HCT116 (cell line): ENCODE results near the gene SLC9A9. TPM values are rescaled to one million over a fixed set of nuclear protein-coding genes. Genes with fewer than 3 reads are reported as not detected.

Experiments used
- ATAC-seq: fragments of 200-7000 bp; cut with Tn5 transposase; 2 replicates; pipeline ENCODE4 v1.9.1; 2020; ENCODE audit warnings: mild to moderate bottlenecking, moderate library complexity
- BruUV-seq: library from RNA; stranded (reverse); fragments of 400-500 nt; replicated peaks from 2 replicates; lab custom pipeline; 2021; lab: Mats Ljungman, UMichigan
- CTCF ChIA-PET: fragments of 300-600 bp; sonication (Branson Sonifier 250); formaldehyde crosslinking; loops from one replicate; lab custom pipeline; 2021; ENCODE audit warnings: antibody characterized with exemption; lab: Charles Lee
- POLR2A ChIA-PET: fragments of 300-600, 350-600 bp; sonication (Branson Sonifier 250); formaldehyde crosslinking; loops from one replicate; lab custom pipeline; 2021; ENCODE audit warnings: antibody characterized with exemption; lab: Charles Lee
- RAD21 ChIA-PET, 2 experiments: fragments of 300-600 bp; sonication (Branson Sonifier 250); formaldehyde crosslinking; loops; one replicate each; lab custom pipeline; 2023; ENCODE audit warnings: low total read pairs in 2 of 2; ENCODE audit not compliant: uncharacterized antibody in 2 of 2, unreplicated experiment in 2 of 2, low non-redundant PET in 1 of 2; lab: Charles Lee
- DNase-seq: peaks from one replicate; pipeline ENCODE4 v3.0.0-alpha.2; 2010; ENCODE audit warnings: low read depth, low spot score
- H2AFZ ChIP-seq: fragments of 200-600 bp; shearing (Covaris generic), sonication (generic); 2 replicates; pipeline ENCODE4 v1.6.1; 2017; ENCODE audit warnings: low read depth, mixed run types, mixed read lengths, antibody characterized with exemption, low read length; ENCODE audit not compliant: poor library complexity, severe bottlenecking
- H3K27ac ChIP-seq: 2 replicates; pipeline ENCODE4 v1.5.1; 2012; ENCODE audit warnings: low read depth, low read length
- H3K27me3 ChIP-seq: fragments of 200-600 bp; sonication (generic); 2 replicates; pipeline ENCODE4 v1.6.1; 2016; ENCODE audit warnings: mixed run types, low read length, mixed read lengths; ENCODE audit not compliant: insufficient read depth
- H3K36me3 ChIP-seq, 2 experiments: fragments of 200-500 bp in 1 of 2; fragments of 200-600 bp in 1 of 2; sonication (Bioruptor generic) in 1 of 2; sonication (generic) in 1 of 2; 2 replicates each; pipeline versions ENCODE4 v1.5.1 to v1.6.1; 2014 to 2016; ENCODE audit warnings: low read length in 2 of 2, inconsistent platforms in 1 of 2, mixed read lengths in 1 of 2, mixed run types in 1 of 2; ENCODE audit not compliant: insufficient read depth in 2 of 2, control insufficient read depth in 1 of 2
- H3K4me1 ChIP-seq, 2 experiments: fragments of 200-600 bp in 1 of 2; sonication (generic) in 1 of 2; 2 replicates each; pipeline versions ENCODE4 v1.5.1 to v1.6.1; 2012 to 2017; ENCODE audit warnings: low read length in 2 of 2, inconsistent platforms in 1 of 2, mild to moderate bottlenecking in 1 of 2, mixed read lengths in 1 of 2, mixed run types in 1 of 2, moderate library complexity in 1 of 2; ENCODE audit not compliant: insufficient read depth in 2 of 2, control insufficient read depth in 1 of 2
- H3K4me2 ChIP-seq: fragments of 200-600 bp; sonication (generic); 2 replicates; pipeline ENCODE4 v1.6.1; 2017; ENCODE audit warnings: mixed run types, low read length, mixed read lengths
- H3K4me3 ChIP-seq, 2 experiments: fragments of 200-600 bp in 1 of 2; sonication (generic) in 1 of 2; replicated peaks in 1 of 2; 2 replicates each; pipeline ENCODE4 v1.5.1; 2011 to 2016; ENCODE audit warnings: low read length in 2 of 2, control low read depth in 1 of 2, low read depth in 1 of 2, mild to moderate bottlenecking in 1 of 2, mixed read lengths in 1 of 2, mixed run types in 1 of 2
- H3K79me2 ChIP-seq: fragments of 200-600 bp; sonication (generic); 2 replicates; pipeline ENCODE4 v1.6.1; 2017; ENCODE audit warnings: mild to moderate bottlenecking, mixed run types, low read length, moderate library complexity, mixed read lengths; ENCODE audit not compliant: insufficient read depth
- H3K9ac ChIP-seq: fragments of 200-600 bp; sonication (generic); 2 replicates; pipeline ENCODE4 v1.6.1; 2016; ENCODE audit warnings: low read length, mixed read lengths
- H3K9me2 ChIP-seq: fragments of 200-600 bp; sonication (generic), shearing (Covaris generic); 2 replicates; pipeline ENCODE4 v1.6.1; 2017; ENCODE audit warnings: mixed run types, mild to moderate bottlenecking, moderate library complexity; ENCODE audit not compliant: insufficient read depth
- H3K9me3 ChIP-seq, 2 experiments: fragments of 200-500 bp in 1 of 2; fragments of 200-600 bp in 1 of 2; sonication (Bioruptor generic) in 1 of 2; sonication (generic) in 1 of 2; 2 replicates each; pipeline ENCODE4 v1.6.1; 2014 to 2017; ENCODE audit warnings: low read length in 2 of 2, mixed read lengths in 2 of 2, inconsistent platforms in 1 of 2, low read depth in 1 of 2, mild to moderate bottlenecking in 1 of 2, mixed run types in 1 of 2, moderate library complexity in 1 of 2; ENCODE audit not compliant: control insufficient read depth in 1 of 2, insufficient read depth in 1 of 2
- H4K20me1 ChIP-seq: fragments of 200-600 bp; sonication (generic), shearing (Covaris generic); 2 replicates; pipeline ENCODE4 v1.6.1; 2017; ENCODE audit warnings: mixed run types, mild to moderate bottlenecking, moderate library complexity; ENCODE audit not compliant: insufficient read depth
- CBX3 ChIP-seq: IDR thresholded peaks from 2 replicates; pipeline ENCODE4 v1.6.1; 2012; ENCODE audit warnings: low read depth
- EZH2 ChIP-seq: fragments of 200-600 bp; sonication (generic); IDR thresholded peaks from 2 replicates; pipeline ENCODE4 v1.6.1; 2017; ENCODE audit warnings: antibody characterized with exemption, mixed run types
- EZH2phosphoT487 ChIP-seq: fragments of 200-600 bp; IDR thresholded peaks from 2 replicates; pipeline ENCODE4 v1.6.1; 2018; ENCODE audit warnings: antibody characterized with exemption, borderline replicate concordance
- POLR2A ChIP-seq: IDR thresholded peaks from 2 replicates; pipeline ENCODE4 v1.7.0; 2011; ENCODE audit warnings: borderline replicate concordance; ENCODE audit not compliant: insufficient read depth, insufficient read length; ENCODE audit errors: extremely low read depth
- RAD21 ChIP-seq: IDR thresholded peaks from 2 replicates; pipeline ENCODE4 v1.6.1; 2012; ENCODE audit warnings: low read depth, mild to moderate bottlenecking
- SIN3A ChIP-seq: IDR thresholded peaks from 2 replicates; pipeline ENCODE4 v1.6.1; 2012; ENCODE audit warnings: low read depth
- TCF7L2 ChIP-seq: IDR thresholded peaks from 2 replicates; pipeline ENCODE4 v1.7.0; 2011; ENCODE audit warnings: borderline replicate concordance, inconsistent platforms; ENCODE audit not compliant: insufficient read depth, insufficient read length; ENCODE audit errors: extremely low read depth
- ZFX ChIP-seq: fragments of 450-650 bp; IDR thresholded peaks from 2 replicates; pipeline ENCODE4 v1.6.1; 2017
- intact Hi-C: fragments of 100-400 bp; cut with micrococcal nuclease; formaldehyde crosslinking; loops from 2 replicates; pipeline ENCODE4 v1.10.0; 2022
- total RNA-seq: library from RNA; stranded (reverse); gene quantifications from one replicate; pipeline ENCODE4 v1.2.1, GENCODE V29; 2021; ENCODE audit not compliant: unreplicated experiment
- TF ChIP-seq, protein P1 (sequence below): IDR thresholded peaks from 2 replicates; pipeline ENCODE4 v1.6.1; 2012; ENCODE audit warnings: low read depth
- TF ChIP-seq, protein P2 (sequence below), 3 experiments: fragments of 200-600 bp in 1 of 3; sonication (generic) in 1 of 3; IDR thresholded peaks in 2 of 3; conservative IDR thresholded peaks in 1 of 3; 2 replicates each; pipeline ENCODE4 v1.5.1; 2012 to 2017; ENCODE audit warnings: low read depth in 2 of 3, low read length in 2 of 3, antibody characterized with exemption in 1 of 3, borderline replicate concordance in 1 of 3, control low read depth in 1 of 3, mild to moderate bottlenecking in 1 of 3, mixed read lengths in 1 of 3, mixed run types in 1 of 3, moderate library complexity in 1 of 3; ENCODE audit not compliant: insufficient read depth in 1 of 3
- TF ChIP-seq, protein P3 (sequence below): IDR thresholded peaks from 2 replicates; pipeline ENCODE4 v1.6.1; 2012

The SLC9A9 gene
- total RNA-seq, 1 experiment from 2014 or later = 0.20 TPM

DNA sequence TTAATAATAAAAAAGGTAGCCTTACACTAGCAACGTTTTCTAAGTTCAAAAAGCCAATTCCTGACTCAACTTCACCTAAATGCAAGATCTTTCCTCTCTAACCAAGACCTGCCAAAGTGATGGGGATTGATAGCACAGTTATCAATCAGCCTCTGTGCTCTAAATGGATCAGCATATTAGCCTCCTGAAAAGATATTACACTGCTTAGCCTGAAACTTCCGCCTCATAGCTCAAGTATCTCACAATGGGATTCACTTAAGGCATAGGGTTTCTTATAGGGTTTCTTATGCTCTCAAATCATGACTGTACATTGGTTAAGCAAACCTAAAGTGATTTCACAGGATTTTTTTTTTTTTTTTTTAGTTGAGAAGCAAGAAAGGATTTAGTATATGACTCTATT, 436 bp upstream of the SLC9A9 start (continued):
- TF ChIP-seq, protein P1, sequence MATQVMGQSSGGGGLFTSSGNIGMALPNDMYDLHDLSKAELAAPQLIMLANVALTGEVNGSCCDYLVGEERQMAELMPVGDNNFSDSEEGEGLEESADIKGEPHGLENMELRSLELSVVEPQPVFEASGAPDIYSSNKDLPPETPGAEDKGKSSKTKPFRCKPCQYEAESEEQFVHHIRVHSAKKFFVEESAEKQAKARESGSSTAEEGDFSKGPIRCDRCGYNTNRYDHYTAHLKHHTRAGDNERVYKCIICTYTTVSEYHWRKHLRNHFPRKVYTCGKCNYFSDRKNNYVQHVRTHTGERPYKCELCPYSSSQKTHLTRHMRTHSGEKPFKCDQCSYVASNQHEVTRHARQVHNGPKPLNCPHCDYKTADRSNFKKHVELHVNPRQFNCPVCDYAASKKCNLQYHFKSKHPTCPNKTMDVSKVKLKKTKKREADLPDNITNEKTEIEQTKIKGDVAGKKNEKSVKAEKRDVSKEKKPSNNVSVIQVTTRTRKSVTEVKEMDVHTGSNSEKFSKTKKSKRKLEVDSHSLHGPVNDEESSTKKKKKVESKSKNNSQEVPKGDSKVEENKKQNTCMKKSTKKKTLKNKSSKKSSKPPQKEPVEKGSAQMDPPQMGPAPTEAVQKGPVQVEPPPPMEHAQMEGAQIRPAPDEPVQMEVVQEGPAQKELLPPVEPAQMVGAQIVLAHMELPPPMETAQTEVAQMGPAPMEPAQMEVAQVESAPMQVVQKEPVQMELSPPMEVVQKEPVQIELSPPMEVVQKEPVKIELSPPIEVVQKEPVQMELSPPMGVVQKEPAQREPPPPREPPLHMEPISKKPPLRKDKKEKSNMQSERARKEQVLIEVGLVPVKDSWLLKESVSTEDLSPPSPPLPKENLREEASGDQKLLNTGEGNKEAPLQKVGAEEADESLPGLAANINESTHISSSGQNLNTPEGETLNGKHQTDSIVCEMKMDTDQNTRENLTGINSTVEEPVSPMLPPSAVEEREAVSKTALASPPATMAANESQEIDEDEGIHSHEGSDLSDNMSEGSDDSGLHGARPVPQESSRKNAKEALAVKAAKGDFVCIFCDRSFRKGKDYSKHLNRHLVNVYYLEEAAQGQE = no peak
- no peak for TF ChIP-seq EZH2phosphoT487
- no peak for TF ChIP-seq RAD21
- TF ChIP-seq EZH2 = no peak
- TF ChIP-seq SIN3A = no peak
- TF ChIP-seq, protein P2, sequence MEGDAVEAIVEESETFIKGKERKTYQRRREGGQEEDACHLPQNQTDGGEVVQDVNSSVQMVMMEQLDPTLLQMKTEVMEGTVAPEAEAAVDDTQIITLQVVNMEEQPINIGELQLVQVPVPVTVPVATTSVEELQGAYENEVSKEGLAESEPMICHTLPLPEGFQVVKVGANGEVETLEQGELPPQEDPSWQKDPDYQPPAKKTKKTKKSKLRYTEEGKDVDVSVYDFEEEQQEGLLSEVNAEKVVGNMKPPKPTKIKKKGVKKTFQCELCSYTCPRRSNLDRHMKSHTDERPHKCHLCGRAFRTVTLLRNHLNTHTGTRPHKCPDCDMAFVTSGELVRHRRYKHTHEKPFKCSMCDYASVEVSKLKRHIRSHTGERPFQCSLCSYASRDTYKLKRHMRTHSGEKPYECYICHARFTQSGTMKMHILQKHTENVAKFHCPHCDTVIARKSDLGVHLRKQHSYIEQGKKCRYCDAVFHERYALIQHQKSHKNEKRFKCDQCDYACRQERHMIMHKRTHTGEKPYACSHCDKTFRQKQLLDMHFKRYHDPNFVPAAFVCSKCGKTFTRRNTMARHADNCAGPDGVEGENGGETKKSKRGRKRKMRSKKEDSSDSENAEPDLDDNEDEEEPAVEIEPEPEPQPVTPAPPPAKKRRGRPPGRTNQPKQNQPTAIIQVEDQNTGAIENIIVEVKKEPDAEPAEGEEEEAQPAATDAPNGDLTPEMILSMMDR (IDR thresholded peaks at IDR 0.05 in 2 of 3, conservative IDR thresholded peaks at IDR 0.05 in 1 of 3; ENCODE audit: borderline replicate concordance in 1 of 3, insufficient read depth in 1 of 3, low read depth in 2 of 3, low read length in 2 of 3) = no peak
- no peak for TF ChIP-seq POLR2A
- no peak for TF ChIP-seq ZFX
- TF ChIP-seq, protein P3, sequence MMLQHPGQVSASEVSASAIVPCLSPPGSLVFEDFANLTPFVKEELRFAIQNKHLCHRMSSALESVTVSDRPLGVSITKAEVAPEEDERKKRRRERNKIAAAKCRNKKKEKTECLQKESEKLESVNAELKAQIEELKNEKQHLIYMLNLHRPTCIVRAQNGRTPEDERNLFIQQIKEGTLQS = no peak

DNA sequence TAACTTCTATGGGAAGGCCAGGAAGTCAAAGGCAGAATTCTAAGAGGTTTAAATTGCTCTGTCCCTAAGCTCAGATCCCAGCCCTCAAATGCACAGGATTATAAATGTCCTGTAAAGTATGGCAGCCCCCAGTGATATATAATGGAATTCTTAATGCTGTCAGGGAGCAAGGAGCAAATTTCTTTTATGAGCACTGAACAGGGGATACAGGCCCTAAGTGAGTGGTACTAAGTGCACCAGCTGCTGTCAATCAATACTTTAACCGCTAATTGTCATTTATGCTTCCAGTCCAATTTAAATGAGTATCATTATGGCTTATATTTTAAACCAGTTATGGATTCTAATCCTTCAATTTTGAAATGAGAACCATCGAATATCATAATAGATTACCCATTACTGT, 4.7 kb downstream of the SLC9A9 start:
- H3K9ac ChIP-seq = no peak overlapping the region
- no peaks in the 10 kb centered on the region for H3K9me3 ChIP-seq
- H3K4me3 ChIP-seq = no peak overlapping the region
- H3K79me2 ChIP-seq = no peaks in the 10 kb centered on the region
- RAD21 ChIA-PET = no interaction called here
- BruUV-seq = no TSS peak
- TF ChIP-seq TCF7L2 (no peak), RAD21 (no peak), CBX3 (no peak)
- no peak overlapping the region for H2AFZ ChIP-seq
- no peaks in the 10 kb centered on the region for H3K36me3 ChIP-seq
- H3K4me2 ChIP-seq = no peak overlapping the region
- H3K4me1 ChIP-seq = peaks cover 0 to 6% of the 10 kb centered on the region in 2 experiments; a peak in 1 of 4 replicates
- H4K20me1 ChIP-seq = no peaks in the 10 kb centered on the region
- H3K27me3 ChIP-seq = no peaks in the 10 kb centered on the region
- intact Hi-C loops = no loop called here
- DNase-seq (no peak), ATAC-seq (no peak)
- POLR2A ChIA-PET = no interaction called here
- no peaks in the 10 kb centered on the region for H3K9me2 ChIP-seq
- no peak overlapping the region for H3K27ac ChIP-seq
- CTCF ChIA-PET = no interaction called here
